DMS114 treated with DMSO at 0.1 percent for 48 hours (cell line): Measurements from ENCODE around the gene NCAPD2.
A peak's percentile ranks its signal among the peaks of the same experiment; 100 is the strongest.

Source experiments
- DNase-seq: peaks from one replicate; lab custom pipeline; 2025; ENCODE audit not compliant: unreplicated experiment; lab: John Stamatoyannopoulos, UW

Gene NCAPD2

GRCh38 chr12:6569786-6570185 is 75.9 kb downstream of the NCAPD2 start:
- DNase-seq: no peak

DNA sequence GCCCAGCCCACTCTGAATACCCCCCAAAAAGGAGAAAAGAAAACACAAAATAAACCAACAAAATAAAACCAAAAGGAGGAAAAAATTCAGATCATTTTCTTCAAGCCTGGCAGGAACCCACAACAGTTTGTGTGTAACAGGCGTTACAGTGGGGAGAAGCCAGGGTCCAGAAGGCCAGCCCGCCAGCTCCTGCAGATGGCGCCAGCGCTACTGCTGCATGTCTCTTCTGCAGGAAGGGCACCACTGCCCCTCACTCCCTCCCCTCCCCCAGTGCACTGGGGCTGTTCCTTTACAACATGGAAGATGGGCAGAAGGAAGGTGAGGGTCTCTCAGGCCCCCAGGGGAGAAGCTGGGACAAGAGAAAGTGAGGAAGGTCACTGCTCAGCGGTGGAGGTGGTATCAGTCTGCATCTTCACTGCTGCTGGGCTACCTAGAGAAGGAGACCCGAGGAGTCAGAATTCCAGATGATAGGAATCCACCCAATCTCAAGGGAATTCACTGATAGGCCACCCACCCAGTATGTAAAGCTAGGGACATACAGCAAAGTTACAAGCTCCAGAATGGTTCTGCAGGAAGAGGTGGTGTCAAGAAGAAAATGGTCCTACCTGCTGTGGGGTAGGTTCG is 76.5 kb downstream of the NCAPD2 start:
- DNase-seq: peak; percentile 63

DNA sequence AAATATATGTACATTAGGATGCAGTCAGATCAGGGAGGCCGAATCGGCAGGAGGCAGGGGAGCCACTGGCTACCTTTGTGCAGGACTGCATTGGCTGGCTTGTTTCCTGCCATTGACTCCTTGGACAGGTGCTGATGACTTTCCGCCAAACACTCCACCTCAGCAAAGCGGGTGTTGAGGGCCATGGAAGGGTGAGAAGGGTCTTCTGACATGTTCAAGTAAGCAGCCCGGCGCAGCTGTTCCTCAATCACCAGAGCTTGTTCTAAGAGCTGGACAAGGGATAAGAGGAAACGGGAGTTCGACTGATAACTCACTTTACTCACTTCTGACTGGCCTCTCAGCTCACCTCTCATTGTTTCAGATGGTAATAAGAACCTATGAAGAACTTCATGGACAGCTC is 79.1 kb downstream of the NCAPD2 start:
- DNase-seq: no peak

- no peak for DNase-seq
Measured at GRCh38 chr12:6574576-6575295, 80.8 kb downstream of the NCAPD2 start.

DNA sequence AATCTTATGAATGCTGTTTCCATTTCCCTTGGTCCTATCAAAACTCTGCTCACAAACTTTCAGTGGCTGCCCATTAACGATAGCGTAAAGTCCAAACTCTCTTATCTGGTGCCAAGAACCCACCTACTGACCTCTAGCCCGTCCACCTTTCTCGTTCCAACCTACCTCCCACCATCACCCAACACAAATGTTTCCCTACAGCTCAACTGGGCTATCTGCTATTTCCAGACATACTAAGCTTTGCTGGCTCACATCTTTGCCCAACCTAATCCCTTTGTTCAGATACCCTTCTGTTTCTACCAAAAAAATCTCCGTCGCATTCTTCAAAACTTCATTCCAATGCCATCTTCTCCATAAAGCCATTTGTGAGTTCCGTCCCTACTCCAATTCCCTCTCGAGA is 81.7 kb downstream of the NCAPD2 start:
- no peak for DNase-seq
